ENCODE data around the gene PRSS33. TPM values are rescaled to one million over a fixed set of nuclear protein-coding genes. Genes with fewer than 3 reads are reported as not detected.

Gene PRSS33
- total and polyA plus RNA-seq, 9 of the 15 experiments (the other 6 are each of a cell fraction or from before 2014, with no cell fraction given), result not detected

DNA sequence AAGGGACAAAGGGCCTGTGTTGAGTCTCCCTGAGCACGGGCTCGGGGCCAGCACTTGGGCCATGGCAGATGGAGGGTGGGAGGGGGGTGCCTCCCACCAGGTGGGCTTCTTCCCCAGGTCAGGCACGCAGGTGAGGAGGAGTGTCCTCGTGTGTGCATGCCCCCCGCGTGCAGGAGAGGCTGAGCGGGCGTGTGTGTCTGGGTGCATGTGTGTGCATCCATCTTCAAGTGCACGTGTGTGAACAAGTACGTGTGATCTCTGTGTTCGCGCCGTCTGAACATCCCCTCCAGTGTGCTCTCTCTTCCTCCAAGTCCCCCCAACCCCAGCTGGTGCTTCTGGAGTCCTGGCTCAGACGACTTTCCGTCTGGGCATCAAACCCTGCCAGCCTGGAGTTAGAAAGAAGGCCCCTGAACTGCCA, 40.0 kb upstream of the PRSS33 start:
- no peaks in the 10 kb centered on the region for H3K9me3 ChIP-seq (replicated peaks; ENCODE audit: control insufficient read depth, insufficient read depth, low read depth, low read length)
- TF ChIP-seq POLR2G (IDR thresholded peaks at IDR 0.05; ENCODE audit: low read depth, low read length), result 0 out of 2 replicates have a peak, but pooled peaks have one; percentile 15
- no peak for TF ChIP-seq ARID2 (IDR thresholded peaks at IDR 0.05)
- peaks cover 10% of the 10 kb centered on the region for H4K20me1 ChIP-seq (replicated peaks; ENCODE audit: control insufficient read depth, insufficient read depth, low read length)
- DNase-seq (ENCODE audit: extremely low read depth in 1 of 4, low spot score in 3 of 4) (no peak), FAIRE-seq (no peak), ATAC-seq (no peak)
- H3K9me1 ChIP-seq (ENCODE audit: control insufficient read depth, insufficient read depth, low read length), result no peaks in the 10 kb centered on the region
- CTCF ChIA-PET (ENCODE audit: low intra/inter-chr PET ratio), result no interaction called here
- no peak overlapping the region for H3K4me2 ChIP-seq (ENCODE audit: insufficient read depth, low read length)
- no peak overlapping the region for H3K27ac ChIP-seq (ENCODE audit: extremely low read depth, low read depth, low read length)
- no peak overlapping the region for H3K4me3 ChIP-seq
- in situ Hi-C loops (cut with MboI), result no loop called here
- no peaks in the 10 kb centered on the region for H3K36me3 ChIP-seq (ENCODE audit: control insufficient read depth, insufficient read depth, low read length)
- no peak overlapping the region for H2AFZ ChIP-seq (ENCODE audit: low read depth, low read length)
- intact Hi-C loops (cut with micrococcal nuclease), result no loop called here
- BruUV-seq (replicated peaks), result no TSS peak
- H3K27me3 ChIP-seq (ENCODE audit: control insufficient read depth in 2 of 2, insufficient read depth in 2 of 2, low read length in 2 of 2), result peaks cover 36 to 69% of the 10 kb centered on the region in 2 experiments
- POLR2A ChIA-PET, result interaction anchor here (0.6 to 2.4 kb wide), 2 partner anchors 12 to 196 kb away, joined by 3 to 8 read pairs; no protein-coding TSS in a partner anchor
- H3K79me2 ChIP-seq (ENCODE audit: control insufficient read depth, insufficient read depth, low read length), result no peaks in the 10 kb centered on the region
- WGBS (ENCODE audit: insufficient coverage, low coverage, missing lambda C conversion rate), result 11% methylated on average over 13 of the region's 15 CpGs
- no peak overlapping the region for H3K9ac ChIP-seq (ENCODE audit: insufficient read depth in 1 of 2, low read depth in 2 of 2, low read length in 2 of 2)
- H3K4me1 ChIP-seq (replicated peaks in 1 of 2; ENCODE audit: control insufficient read depth in 2 of 2, insufficient read depth in 2 of 2, low read length in 2 of 2), result peaks cover 0 to 33% of the 10 kb centered on the region in 2 experiments; a peak in 2 of 5 replicates

DNA sequence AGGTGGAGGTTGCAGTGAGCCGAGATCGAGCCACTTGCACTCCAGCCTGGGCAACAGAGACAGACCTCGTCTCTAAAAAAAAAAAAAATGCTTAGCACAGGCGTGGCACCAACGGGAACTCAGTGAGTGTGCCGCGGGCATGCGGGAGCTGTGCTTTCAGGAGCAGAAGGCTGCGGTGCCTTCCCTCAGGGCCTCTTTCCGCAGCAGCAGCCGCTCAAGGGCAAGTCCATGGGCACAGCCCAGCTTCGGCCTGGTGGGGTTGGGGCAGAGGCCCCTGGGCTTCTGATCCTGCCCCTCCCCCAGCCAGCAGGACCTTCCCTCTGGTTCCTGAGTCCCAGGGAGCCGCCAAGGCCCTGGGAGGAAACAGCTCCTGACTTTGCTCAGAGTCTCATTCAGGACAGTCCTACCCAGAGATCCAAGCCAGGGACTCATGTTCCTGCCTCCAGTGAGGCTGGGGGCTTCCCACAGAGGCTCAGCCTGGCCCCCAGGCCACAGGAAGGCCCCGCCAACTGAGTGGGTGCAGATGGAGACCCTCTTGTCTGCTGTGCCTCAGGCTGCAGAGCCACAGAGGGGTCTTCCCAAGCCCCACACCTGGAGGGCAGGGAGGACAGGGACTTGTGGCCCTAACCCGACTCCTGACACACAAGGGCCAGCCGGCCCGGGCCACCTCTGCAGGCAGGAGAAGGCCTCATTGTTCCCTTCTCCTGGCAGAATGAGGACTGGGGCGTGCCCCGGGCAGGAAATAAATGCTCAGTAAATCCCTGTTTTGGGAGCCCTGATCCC, 39.4 kb upstream of the PRSS33 start:
- peaks cover 10% of the 10 kb centered on the region for H4K20me1 ChIP-seq (replicated peaks; ENCODE audit: control insufficient read depth, insufficient read depth, low read length)
- WGBS (ENCODE audit: insufficient coverage, low coverage, missing lambda C conversion rate), result 23% methylated on average over 14 of the region's 19 CpGs
- FAIRE-seq, result no peak
- H3K9me1 ChIP-seq (ENCODE audit: control insufficient read depth, insufficient read depth, low read length), result no peaks in the 10 kb centered on the region
- in situ Hi-C loops (cut with MboI) (no loop called here), intact Hi-C loops (cut with micrococcal nuclease) (no loop called here)
- ChIA-PET CTCF (ENCODE audit: low intra/inter-chr PET ratio) (no interaction called here), POLR2A (interaction anchor here (0.6 to 2.4 kb wide), 5 partner anchors 12 to 197 kb away, joined by 3 to 8 read pairs (median 3); no protein-coding TSS in a partner anchor)
- no peaks in the 10 kb centered on the region for H3K9me3 ChIP-seq (replicated peaks; ENCODE audit: control insufficient read depth, insufficient read depth, low read depth, low read length)
- ATAC-seq, result no peak
- BruUV-seq (replicated peaks), result no TSS peak
- H3K36me3 ChIP-seq (ENCODE audit: control insufficient read depth, insufficient read depth, low read length), result no peaks in the 10 kb centered on the region
- H2AFZ ChIP-seq (ENCODE audit: low read depth, low read length), result no peak overlapping the region
- TF ChIP-seq POLR2G (IDR thresholded peaks at IDR 0.05; ENCODE audit: low read depth, low read length) (0 out of 2 replicates have a peak, but pooled peaks have one; percentile 34), ATF7 (IDR thresholded peaks at IDR 0.05) (no peak)
- H3K4me3 ChIP-seq, result no peak overlapping the region
- H3K79me2 ChIP-seq (ENCODE audit: control insufficient read depth, insufficient read depth, low read length), result no peaks in the 10 kb centered on the region
- H3K27me3 ChIP-seq (ENCODE audit: control insufficient read depth in 2 of 2, insufficient read depth in 2 of 2, low read length in 2 of 2), result peaks cover 31 to 63% of the 10 kb centered on the region in 2 experiments
- H3K9ac ChIP-seq (ENCODE audit: insufficient read depth in 1 of 2, low read depth in 2 of 2, low read length in 2 of 2), result no peak overlapping the region
- no peak for DNase-seq (ENCODE audit: extremely low read depth in 1 of 4, low spot score in 3 of 4)
- H3K4me2 ChIP-seq (ENCODE audit: insufficient read depth, low read length), result no peak overlapping the region
- H3K4me1 ChIP-seq (replicated peaks in 1 of 2; ENCODE audit: control insufficient read depth in 2 of 2, insufficient read depth in 2 of 2, low read length in 2 of 2), result peaks cover 0 to 33% of the 10 kb centered on the region in 2 experiments; a peak in 2 of 5 replicates
- H3K27ac ChIP-seq (ENCODE audit: extremely low read depth, low read depth, low read length), result no peak overlapping the region

Data from K562 (cell line).